HG03575 (cell line): ENCODE data around the gene MUS81.

Experiments
- ATAC-seq: cut with Tn5 transposase; IDR thresholded peaks from one replicate; pipeline ENCODE4 v1.9.1; 2021; ENCODE audit not compliant: unreplicated experiment, insufficient number of reproducible peaks, low FRiP score; ENCODE audit errors: extremely low read depth

Gene MUS81

GRCh38 chr11:65870307-65870658 lies 10.1 kb downstream of the MUS81 start:
- no peak for ATAC-seq

GRCh38 chr11:65870706-65871681 lies 10.8 kb downstream of the MUS81 start:
- no peak for ATAC-seq

- no peak for ATAC-seq
These were observed 11.7 kb downstream of the MUS81 start for GRCh38 chr11:65871811-65872548.

GRCh38 chr11:65872586-65873317 lies 12.5 kb downstream of the MUS81 start, which contains the start of gene EFEMP2:
Gene EFEMP2 (minus strand): TSS chr11:65872800. CDS start chr11:65872354, 446 bp downstream.
- ATAC-seq: no peak

- ATAC-seq: no peak
These were observed 13.3 kb downstream of the MUS81 start for GRCh38 chr11:65873318-65874156.

GRCh38 chr11:65879617-65880016 lies 19.4 kb downstream of the MUS81 start, which contains the start of gene CTSW:
Gene CTSW (plus strand): TSS chr11:65879837. CDS start chr11:65879855, 18 bp downstream.
- ATAC-seq: no peak

GRCh38 chr11:65880027-65880426 lies 19.8 kb downstream of the MUS81 start:
- no peak for ATAC-seq

GRCh38 chr11:65880844-65881421 lies 20.7 kb downstream of the MUS81 start:
- ATAC-seq: no peak

- no peak for ATAC-seq
These were observed 22.2 kb downstream of the MUS81 start for GRCh38 chr11:65882120-65883057.

GRCh38 chr11:65883058-65883761 lies 23.0 kb downstream of the MUS81 start:
- no peak for ATAC-seq

- ATAC-seq: no peak
These were observed 23.8 kb downstream of the MUS81 start for GRCh38 chr11:65883786-65884715.

- no peak for ATAC-seq
These were observed 24.5 kb downstream of the MUS81 start for GRCh38 chr11:65884716-65885092.

- no peak for ATAC-seq
These were observed 25.0 kb downstream of the MUS81 start for GRCh38 chr11:65885231-65885630.

GRCh38 chr11:65885808-65886536 lies 25.7 kb downstream of the MUS81 start:
- ATAC-seq: no peak
